ENCODE data around the gene WFDC11. TPM values are rescaled to one million over a fixed set of nuclear protein-coding genes. Genes with fewer than 3 reads are reported as not detected.
"Not testable (repeated sequence)": the region's sequence is repeated elsewhere in the genome, so short reads cannot be mapped to it uniquely, and the experiment has no call there.

WFDC11 gene
- total RNA-seq, 1 donor from 2014 or later = not detected

DNA sequence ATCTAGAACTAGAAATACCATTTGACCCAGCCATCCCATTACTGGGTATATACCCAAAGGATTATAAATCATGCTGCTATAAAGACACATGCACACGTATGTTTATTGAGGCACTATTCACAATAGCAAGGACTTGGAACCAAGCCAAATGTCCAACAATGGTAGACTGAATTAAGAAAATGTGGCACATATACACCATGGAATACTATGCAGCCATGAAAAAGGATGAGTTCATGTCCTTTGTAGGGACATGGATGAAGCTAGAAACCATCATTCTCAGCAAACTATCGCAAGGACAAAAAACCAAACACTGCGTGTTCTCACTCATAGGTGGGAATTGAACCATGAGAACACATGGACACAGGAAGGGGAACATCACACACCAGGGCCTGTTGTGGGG lies 13.0 kb downstream of the WFDC11 start:
- not testable (repeated sequence) for H3K4me1 ChIP-seq (ENCODE audit: control insufficient read depth in 3 of 3, insufficient read depth in 3 of 3, low read length in 3 of 3); H3K27me3 ChIP-seq (ENCODE audit: control insufficient read depth in 3 of 3, insufficient read depth in 3 of 3, low read length in 3 of 3); H3K4me3 ChIP-seq (ENCODE audit: low read length in 3 of 3); H3K36me3 ChIP-seq (ENCODE audit: control insufficient read depth in 3 of 3, insufficient read depth in 3 of 3, low read length in 3 of 3); H3K9me3 ChIP-seq (ENCODE audit: control insufficient read depth in 3 of 3, low read length in 3 of 3); H3K9ac ChIP-seq (ENCODE audit: low read depth in 1 of 3, low read length in 3 of 3); H3K27ac ChIP-seq (ENCODE audit: low read depth, low read length)

DNA sequence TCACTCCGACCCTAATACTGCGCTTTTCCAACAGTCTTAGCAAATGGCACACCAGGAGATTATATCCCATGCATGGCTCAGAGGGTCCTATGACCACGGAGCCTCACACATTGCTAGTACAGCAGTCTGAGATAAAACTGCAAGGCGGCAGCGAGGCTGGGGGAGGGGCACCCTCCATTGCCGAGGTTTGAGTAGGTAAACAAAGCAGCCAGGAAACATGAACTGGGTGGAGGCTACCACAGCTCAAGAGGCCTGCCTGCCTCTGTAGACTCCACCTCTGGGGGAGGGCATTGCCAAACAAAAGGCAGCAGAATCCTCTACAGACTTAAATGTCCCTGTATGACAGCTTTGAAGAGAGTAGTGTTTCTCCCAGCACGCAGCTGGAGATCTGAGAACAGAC lies 18.3 kb downstream of the WFDC11 start:
- H3K9ac ChIP-seq (ENCODE audit: low read depth in 1 of 3, low read length in 3 of 3) = not testable (repeated sequence)

DNA sequence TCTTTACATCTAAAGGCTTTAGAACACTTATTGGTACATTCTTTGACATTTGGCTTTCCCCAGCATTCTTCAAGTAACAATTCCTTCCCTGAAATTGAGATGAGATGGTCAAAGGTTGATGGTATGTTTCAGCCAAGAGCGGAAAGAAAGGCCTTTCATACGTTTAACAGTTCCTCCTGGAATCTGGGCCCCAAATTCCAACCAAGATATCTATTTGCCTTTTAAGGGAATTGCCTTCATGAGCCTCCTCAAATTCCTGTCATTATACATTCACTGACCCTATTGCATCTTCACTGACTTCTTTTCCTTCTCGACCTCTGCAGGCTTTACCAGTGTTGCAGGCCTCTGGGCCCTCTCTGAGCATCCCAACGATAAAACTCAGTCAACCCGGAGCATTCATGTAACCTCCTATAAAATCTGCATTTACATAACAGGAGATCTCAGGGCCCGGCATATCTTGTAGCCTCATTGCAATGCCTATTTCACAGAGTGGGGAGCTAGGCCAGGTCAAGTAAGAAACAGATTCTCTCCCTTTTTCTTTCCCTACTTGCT lies 20.7 kb downstream of the WFDC11 start:
- no peak overlapping the region for H3K4me3 ChIP-seq (ENCODE audit: low read length in 3 of 3)
- H3K4me1 ChIP-seq (ENCODE audit: control insufficient read depth in 3 of 3, insufficient read depth in 3 of 3, low read length in 3 of 3) = no peaks in the 10 kb centered on the region
- H3K9ac ChIP-seq (ENCODE audit: low read depth in 1 of 3, low read length in 3 of 3) = no peak overlapping the region
- no peak overlapping the region for H3K27ac ChIP-seq (ENCODE audit: low read depth, low read length)
- H3K27me3 ChIP-seq (ENCODE audit: control insufficient read depth in 3 of 3, insufficient read depth in 3 of 3, low read length in 3 of 3) = no peaks in the 10 kb centered on the region
- no peaks in the 10 kb centered on the region for H3K9me3 ChIP-seq (ENCODE audit: control insufficient read depth in 3 of 3, low read length in 3 of 3)
- no peaks in the 10 kb centered on the region for H3K36me3 ChIP-seq (ENCODE audit: control insufficient read depth in 3 of 3, insufficient read depth in 3 of 3, low read length in 3 of 3)

More for the DNA sequence above, 18.3 kb downstream of the WFDC11 start:
- not testable (repeated sequence) for H3K27me3 ChIP-seq (ENCODE audit: control insufficient read depth in 3 of 3, insufficient read depth in 3 of 3, low read length in 3 of 3); H3K4me3 ChIP-seq (ENCODE audit: low read length in 3 of 3); H3K9me3 ChIP-seq (ENCODE audit: control insufficient read depth in 3 of 3, low read length in 3 of 3); H3K4me1 ChIP-seq (ENCODE audit: control insufficient read depth in 3 of 3, insufficient read depth in 3 of 3, low read length in 3 of 3); H3K36me3 ChIP-seq (ENCODE audit: control insufficient read depth in 3 of 3, insufficient read depth in 3 of 3, low read length in 3 of 3); H3K27ac ChIP-seq (ENCODE audit: low read depth, low read length)

DNA sequence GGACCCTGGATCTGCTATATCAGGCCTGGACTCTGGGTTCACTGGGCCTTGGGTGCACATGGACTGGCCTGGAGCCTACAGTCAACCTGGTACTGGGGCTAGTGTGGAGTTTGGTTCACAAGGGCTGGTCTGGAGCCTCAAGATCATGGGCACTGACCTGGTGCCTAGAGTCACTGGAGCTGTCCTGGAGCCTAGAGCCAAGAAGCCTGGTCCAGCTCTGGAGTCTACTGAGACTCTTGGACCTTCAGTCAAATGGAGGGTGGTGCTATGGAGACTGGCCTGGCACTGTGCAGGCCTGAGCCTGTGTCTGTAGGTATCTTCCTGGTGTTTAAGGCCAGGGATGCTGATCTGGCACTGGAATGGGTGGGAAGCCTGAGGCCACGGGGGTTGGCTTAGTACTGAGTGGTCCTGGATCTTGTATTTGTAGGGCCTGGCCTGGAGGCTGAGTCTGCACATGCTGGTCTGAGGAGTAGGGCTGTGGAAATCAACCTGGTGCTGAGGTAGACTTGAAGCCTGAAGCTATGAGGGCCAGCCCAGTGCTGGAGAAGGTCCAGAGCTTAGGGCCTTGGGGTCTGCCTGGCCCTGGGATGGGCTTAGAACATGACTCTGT lies 22.5 kb downstream of the WFDC11 start:
- no peaks in the 10 kb centered on the region for H3K36me3 ChIP-seq (ENCODE audit: control insufficient read depth in 3 of 3, insufficient read depth in 3 of 3, low read length in 3 of 3)
- no peaks in the 10 kb centered on the region for H3K4me1 ChIP-seq (ENCODE audit: control insufficient read depth in 3 of 3, insufficient read depth in 3 of 3, low read length in 3 of 3)
- H3K9me3 ChIP-seq (ENCODE audit: control insufficient read depth in 3 of 3, low read length in 3 of 3) = no peaks in the 10 kb centered on the region
- H3K27ac ChIP-seq (ENCODE audit: low read depth, low read length) = no peak overlapping the region
- no peak overlapping the region for H3K4me3 ChIP-seq (ENCODE audit: low read length in 3 of 3)
- H3K9ac ChIP-seq (ENCODE audit: low read depth in 1 of 3, low read length in 3 of 3) = no peak overlapping the region
- no peaks in the 10 kb centered on the region for H3K27me3 ChIP-seq (ENCODE audit: control insufficient read depth in 3 of 3, insufficient read depth in 3 of 3, low read length in 3 of 3)

DNA sequence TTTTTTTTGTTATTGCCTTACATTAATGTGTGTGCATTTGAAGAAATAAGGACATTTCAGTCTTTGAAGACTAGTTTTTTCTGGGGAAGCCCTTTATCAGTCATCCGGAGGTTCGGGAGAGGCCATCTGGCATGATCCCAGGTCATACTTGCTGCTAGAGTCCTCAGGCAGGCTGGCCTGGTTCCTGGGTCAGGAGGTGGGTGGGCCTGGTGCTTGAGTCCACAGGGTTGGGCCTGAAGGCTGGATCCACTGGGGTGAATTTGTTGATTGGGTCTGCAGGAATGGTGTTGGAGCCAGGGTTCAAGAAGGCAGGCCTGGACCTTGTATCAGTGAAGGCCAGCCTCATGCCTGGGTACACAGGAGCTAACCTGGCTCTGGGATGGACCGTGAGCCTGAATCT lies 23.2 kb downstream of the WFDC11 start:
- Histone ChIP-seq H3K27me3 (ENCODE audit: control insufficient read depth in 3 of 3, insufficient read depth in 3 of 3, low read length in 3 of 3) (no peaks in the 10 kb centered on the region), H3K4me1 (ENCODE audit: control insufficient read depth in 3 of 3, insufficient read depth in 3 of 3, low read length in 3 of 3) (no peaks in the 10 kb centered on the region), H3K4me3 (ENCODE audit: low read length in 3 of 3) (no peak overlapping the region), H3K9me3 (ENCODE audit: control insufficient read depth in 3 of 3, low read length in 3 of 3) (no peaks in the 10 kb centered on the region), H3K27ac (ENCODE audit: low read depth, low read length) (no peak overlapping the region), H3K36me3 (ENCODE audit: control insufficient read depth in 3 of 3, insufficient read depth in 3 of 3, low read length in 3 of 3) (no peaks in the 10 kb centered on the region), H3K9ac (ENCODE audit: low read depth in 1 of 3, low read length in 3 of 3) (no peak overlapping the region)

DNA sequence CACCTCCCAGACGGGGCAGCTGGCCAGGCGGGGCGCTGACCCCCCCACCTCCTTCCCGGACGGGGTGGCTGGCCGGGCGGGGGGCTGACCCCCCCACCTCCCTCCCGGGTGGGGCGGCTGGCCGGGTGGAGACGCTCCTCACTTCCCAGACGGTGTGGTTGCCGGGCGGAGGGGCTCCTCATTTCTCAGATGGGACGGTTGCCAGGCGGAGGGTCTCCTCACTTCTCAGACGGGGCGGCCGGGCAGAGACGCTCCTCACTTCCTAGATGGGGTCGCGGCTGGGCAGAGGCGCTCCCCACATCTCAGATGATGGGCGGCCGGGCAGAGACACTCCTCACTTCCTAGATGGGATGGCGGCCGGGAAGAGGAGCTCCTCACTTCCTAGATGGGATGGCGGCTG lies 24.2 kb downstream of the WFDC11 start:
- H3K9me3 ChIP-seq (ENCODE audit: control insufficient read depth in 3 of 3, low read length in 3 of 3); H3K4me3 ChIP-seq (ENCODE audit: low read length in 3 of 3); H3K27me3 ChIP-seq (ENCODE audit: control insufficient read depth in 3 of 3, insufficient read depth in 3 of 3, low read length in 3 of 3); H3K27ac ChIP-seq (ENCODE audit: low read depth, low read length); H3K9ac ChIP-seq (ENCODE audit: low read depth in 1 of 3, low read length in 3 of 3); H3K4me1 ChIP-seq (ENCODE audit: control insufficient read depth in 3 of 3, insufficient read depth in 3 of 3, low read length in 3 of 3); H3K36me3 ChIP-seq (ENCODE audit: control insufficient read depth in 3 of 3, insufficient read depth in 3 of 3, low read length in 3 of 3): not testable (repeated sequence)

DNA sequence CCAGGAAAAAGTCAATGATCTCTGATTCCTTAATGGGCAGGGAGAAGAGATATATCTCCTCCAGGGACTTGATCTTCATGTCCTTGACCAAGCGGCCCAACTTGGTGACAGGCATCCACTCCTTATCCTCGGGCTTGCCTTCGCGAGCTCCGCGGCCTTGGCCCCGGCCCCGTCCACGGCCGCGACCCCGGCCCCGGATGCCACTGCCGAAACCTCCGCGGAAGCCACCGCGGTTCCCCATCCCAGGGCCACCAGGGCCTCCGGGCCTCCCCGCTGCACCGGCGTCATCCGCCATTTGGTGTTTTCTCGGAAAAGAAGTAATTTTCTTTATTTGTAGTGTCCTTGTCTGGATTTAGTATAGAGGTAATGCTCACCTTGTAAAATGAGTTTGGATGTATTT lies 29.0 kb downstream of the WFDC11 start:
- H3K27ac ChIP-seq (ENCODE audit: low read depth, low read length); H3K9me3 ChIP-seq (ENCODE audit: control insufficient read depth in 3 of 3, low read length in 3 of 3); H3K27me3 ChIP-seq (ENCODE audit: control insufficient read depth in 3 of 3, insufficient read depth in 3 of 3, low read length in 3 of 3); H3K36me3 ChIP-seq (ENCODE audit: control insufficient read depth in 3 of 3, insufficient read depth in 3 of 3, low read length in 3 of 3); H3K9ac ChIP-seq (ENCODE audit: low read depth in 1 of 3, low read length in 3 of 3); H3K4me1 ChIP-seq (ENCODE audit: control insufficient read depth in 3 of 3, insufficient read depth in 3 of 3, low read length in 3 of 3); H3K4me3 ChIP-seq (ENCODE audit: low read length in 3 of 3): not testable (repeated sequence)

DNA sequence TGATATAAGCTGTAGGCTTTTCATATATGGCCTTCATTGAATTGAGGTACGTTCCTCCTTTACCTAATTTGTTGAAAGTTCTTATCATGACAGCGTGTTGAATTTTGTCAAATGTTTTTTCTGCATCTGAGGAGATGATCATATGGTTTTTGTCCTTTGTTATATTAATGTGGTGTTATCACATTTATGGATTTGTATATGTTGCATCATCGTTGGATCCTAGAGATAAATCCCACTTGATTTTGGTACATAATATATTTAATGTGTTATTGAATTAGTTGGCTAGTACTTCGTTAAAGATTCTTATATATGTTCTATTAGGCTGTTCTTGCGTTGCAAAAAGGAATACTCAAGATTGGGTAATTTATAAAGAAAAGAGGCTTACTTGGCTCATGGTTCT lies 30.4 kb downstream of the WFDC11 start:
- Histone ChIP-seq H3K27ac (ENCODE audit: low read depth, low read length) (no peak overlapping the region), H3K4me1 (ENCODE audit: control insufficient read depth in 3 of 3, insufficient read depth in 3 of 3, low read length in 3 of 3) (no peaks in the 10 kb centered on the region), H3K9me3 (ENCODE audit: control insufficient read depth in 3 of 3, low read length in 3 of 3) (no peaks in the 10 kb centered on the region), H3K9ac (ENCODE audit: low read depth in 1 of 3, low read length in 3 of 3) (no peak overlapping the region), H3K27me3 (ENCODE audit: control insufficient read depth in 3 of 3, insufficient read depth in 3 of 3, low read length in 3 of 3) (no peaks in the 10 kb centered on the region), H3K36me3 (ENCODE audit: control insufficient read depth in 3 of 3, insufficient read depth in 3 of 3, low read length in 3 of 3) (no peaks in the 10 kb centered on the region), H3K4me3 (ENCODE audit: low read length in 3 of 3) (no peak overlapping the region)

DNA sequence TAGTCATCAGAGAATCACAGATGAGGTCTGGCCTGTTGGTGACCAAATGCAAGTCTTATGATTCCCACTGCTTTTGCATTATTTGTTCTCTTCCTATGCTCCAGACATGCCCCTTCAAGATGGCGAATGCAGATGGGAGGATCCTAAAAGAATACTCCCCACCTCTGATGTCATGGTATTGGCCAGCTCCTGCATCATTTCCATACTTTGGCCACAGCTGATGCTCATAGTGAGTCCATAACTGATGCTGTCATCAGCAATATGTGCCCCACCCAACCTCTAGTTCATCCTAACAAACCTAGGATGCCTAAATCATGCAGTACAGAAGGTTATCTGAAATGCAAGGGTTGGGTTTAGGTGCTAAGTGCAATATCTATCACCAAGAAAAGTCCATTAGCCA lies 33.5 kb downstream of the WFDC11 start:
- H3K27ac ChIP-seq (ENCODE audit: low read depth, low read length) = no peak overlapping the region
- H3K4me1 ChIP-seq (ENCODE audit: control insufficient read depth in 3 of 3, insufficient read depth in 3 of 3, low read length in 3 of 3) = no peaks in the 10 kb centered on the region
- peaks cover 0 to 4% (median 0%) of the 10 kb centered on the region in 3 donors for H3K27me3 ChIP-seq (ENCODE audit: control insufficient read depth in 3 of 3, insufficient read depth in 3 of 3, low read length in 3 of 3)
- no peaks in the 10 kb centered on the region for H3K9me3 ChIP-seq (ENCODE audit: control insufficient read depth in 3 of 3, low read length in 3 of 3)
- H3K36me3 ChIP-seq (ENCODE audit: control insufficient read depth in 3 of 3, insufficient read depth in 3 of 3, low read length in 3 of 3) = no peaks in the 10 kb centered on the region
- no peak overlapping the region for H3K9ac ChIP-seq (ENCODE audit: low read depth in 1 of 3, low read length in 3 of 3)
- no peak overlapping the region for H3K4me3 ChIP-seq (ENCODE audit: low read length in 3 of 3)

DNA sequence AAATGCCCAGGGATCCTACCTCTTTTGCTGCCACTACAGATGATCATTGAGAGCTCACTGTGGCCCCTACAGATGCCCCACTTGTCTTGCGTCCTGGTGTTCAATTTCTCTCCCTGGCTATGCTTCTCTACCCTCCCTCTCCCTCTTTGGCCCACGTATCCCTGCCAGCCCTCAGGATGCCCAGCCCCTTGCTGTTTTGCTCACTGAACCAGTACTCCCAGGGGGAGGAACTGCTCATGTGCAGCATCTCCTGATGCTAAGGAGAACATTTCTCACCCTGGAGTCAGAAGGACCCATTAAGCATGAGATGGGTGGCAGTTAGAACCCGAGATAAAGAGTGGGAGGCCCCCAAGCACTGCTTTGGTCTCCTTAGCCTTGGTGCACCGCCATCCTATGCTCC lies 38.9 kb downstream of the WFDC11 start, which contains the start of gene WFDC9:
TSS of gene WFDC9 (minus strand) at position 101 of the 400 bp plus-strand sequence. CDS start 21,103 bp downstream, outside the sequence.
- no peak within 1 kb of the TSS for H3K4me3 ChIP-seq (ENCODE audit: low read length in 3 of 3)
- peaks cover 0 to 9% (median 0%) of the 10 kb centered on the region in 3 donors for H3K27me3 ChIP-seq (ENCODE audit: control insufficient read depth in 3 of 3, insufficient read depth in 3 of 3, low read length in 3 of 3)
- H3K27ac ChIP-seq (ENCODE audit: low read depth, low read length) = no peak within 1 kb of the TSS
- no peaks in the 10 kb centered on the region for H3K4me1 ChIP-seq (ENCODE audit: control insufficient read depth in 3 of 3, insufficient read depth in 3 of 3, low read length in 3 of 3)
- no peaks in the 10 kb centered on the region for H3K9me3 ChIP-seq (ENCODE audit: control insufficient read depth in 3 of 3, low read length in 3 of 3)
- H3K9ac ChIP-seq (ENCODE audit: low read depth in 1 of 3, low read length in 3 of 3) = no peak within 1 kb of the TSS
- H3K36me3 ChIP-seq (ENCODE audit: control insufficient read depth in 3 of 3, insufficient read depth in 3 of 3, low read length in 3 of 3) = no peaks in the 10 kb centered on the region

Data from skeletal muscle tissue (tissue), 4 donors.